Mucosa of gallbladder (tissue), 1 donor: ENCODE data around the gene RNF222. TPM values are rescaled to one million over a fixed set of nuclear protein-coding genes. Genes with fewer than 3 reads are reported as not detected.

Experiments used
- DNase-seq: peaks from one replicate; pipeline ENCODE4 v3.0.0-alpha.2; 2020; ENCODE audit warnings: low spot score
- total RNA-seq: library from RNA; stranded (reverse); gene quantifications from one replicate; pipeline ENCODE4 v1.2.1, GENCODE V29; 2021
- donor health status: DM: no; HTN: no; CAD: no.

RNF222 gene
- total RNA-seq, 1 donor from 2014 or later: not detected

- DNase-seq: no peak
Observed at GRCh38 chr17:8345052-8345690, 52.5 kb downstream of the RNF222 start.

- DNase-seq: no peak
Observed at GRCh38 chr17:8341456-8341855, 56.2 kb downstream of the RNF222 start.

Other genes starting within 250 kb of the RNF222 start
- 123 TPM for gene PER1, start 245.4 kb downstream of the RNF222 start, total RNA-seq
- 73.8 TPM for gene VAMP2, start 234.9 kb downstream of the RNF222 start, total RNA-seq
- gene TMEM107, start 221.4 kb downstream of the RNF222 start, total RNA-seq: 22.5 TPM
- gene BORCS6, start 207.6 kb downstream of the RNF222 start, total RNA-seq: 12.4 TPM
- gene AURKB, start 187.3 kb downstream of the RNF222 start, total RNA-seq: 1.9 TPM
- 66.3 TPM for gene CTC1, start 149.8 kb downstream of the RNF222 start, total RNA-seq
- gene PFAS, start 148.5 kb downstream of the RNF222 start, total RNA-seq: 31.4 TPM
- gene RANGRF, start 109.2 kb downstream of the RNF222 start, total RNA-seq: 22.0 TPM
- gene SLC25A35, start 102.4 kb downstream of the RNF222 start, total RNA-seq: 17.8 TPM
- 7.9 TPM for gene ARHGEF15, start 87.6 kb downstream of the RNF222 start, total RNA-seq
- gene ODF4, start 58.0 kb downstream of the RNF222 start, total RNA-seq: not detected
- gene RPL26, start 14.6 kb downstream of the RNF222 start, total RNA-seq: 1,147 TPM
- gene NDEL1, start 38.1 kb upstream of the RNF222 start, total RNA-seq: 60.0 TPM
- 104 TPM for gene MYH10, start 232.9 kb upstream of the RNF222 start, total RNA-seq